Measurements from ENCODE around the gene IRF4.
"Not testable (repeated sequence)": the region's sequence is repeated elsewhere in the genome, so short reads cannot be mapped to it uniquely, and the experiment has no call there.

Gene IRF4

GRCh38 chr6:366389-367297 is 24.9 kb upstream of the IRF4 start:
- no peak for DNase-seq

- no peak for DNase-seq
These were observed 24.2 kb upstream of the IRF4 start for GRCh38 chr6:367298-367794.

- no peak for DNase-seq
These were observed 23.5 kb upstream of the IRF4 start for GRCh38 chr6:367891-368630.

- no peak for DNase-seq
These were observed 21.8 kb upstream of the IRF4 start for GRCh38 chr6:369559-370431.

- no peak for DNase-seq
These were observed 21.0 kb upstream of the IRF4 start for GRCh38 chr6:370555-370954.

DNA sequence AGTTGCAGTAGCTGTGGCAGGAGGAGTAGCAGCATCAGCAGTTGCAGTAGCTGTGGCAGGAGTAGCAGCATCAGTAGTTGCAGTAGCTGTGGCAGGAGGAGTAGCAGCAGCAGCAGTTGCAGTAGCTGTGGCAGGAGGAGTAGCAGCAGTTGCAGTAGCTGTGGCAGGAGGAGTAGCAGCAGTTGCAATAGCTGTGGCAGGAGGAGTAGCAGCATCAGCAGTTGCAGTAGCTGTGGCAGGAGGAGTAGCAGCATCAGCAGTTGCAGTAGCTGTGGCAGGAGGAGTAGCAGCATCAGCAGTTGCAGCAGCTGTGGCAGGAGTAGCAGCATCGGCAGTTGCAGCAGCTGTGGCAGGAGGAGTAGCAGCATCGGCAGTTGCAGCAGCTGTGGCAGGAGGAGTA is 19.7 kb upstream of the IRF4 start:
- DNase-seq, result not testable (repeated sequence)

DNA sequence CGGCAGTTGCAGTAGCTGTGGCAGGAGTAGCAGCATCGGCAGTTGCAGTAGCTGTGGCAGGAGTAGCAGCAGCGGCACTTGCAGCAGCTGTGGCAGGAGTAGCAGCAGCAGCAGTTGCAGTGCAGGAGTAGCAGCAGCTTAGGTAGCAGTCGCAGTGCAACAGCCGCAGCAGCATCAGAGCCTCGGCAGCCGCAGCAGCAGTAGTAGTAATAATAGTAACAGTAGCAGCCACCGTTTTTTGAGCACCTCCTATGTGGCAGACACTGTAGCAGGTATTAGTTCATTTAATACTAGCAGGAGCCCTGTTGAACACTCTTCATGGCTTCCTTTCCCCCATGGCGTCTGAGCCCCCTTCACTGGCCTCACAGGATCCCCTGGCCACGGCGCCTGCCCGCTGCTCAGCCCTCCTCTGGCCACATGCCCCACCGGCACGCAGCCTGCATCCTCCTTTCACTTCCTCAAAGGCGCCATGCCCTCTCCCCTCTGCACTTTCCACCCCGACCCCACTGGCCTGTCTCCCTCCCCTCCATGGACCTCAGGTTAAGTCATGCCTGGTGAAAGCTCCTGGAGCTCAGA is 19.1 kb upstream of the IRF4 start:
- no peak for DNase-seq

DNA sequence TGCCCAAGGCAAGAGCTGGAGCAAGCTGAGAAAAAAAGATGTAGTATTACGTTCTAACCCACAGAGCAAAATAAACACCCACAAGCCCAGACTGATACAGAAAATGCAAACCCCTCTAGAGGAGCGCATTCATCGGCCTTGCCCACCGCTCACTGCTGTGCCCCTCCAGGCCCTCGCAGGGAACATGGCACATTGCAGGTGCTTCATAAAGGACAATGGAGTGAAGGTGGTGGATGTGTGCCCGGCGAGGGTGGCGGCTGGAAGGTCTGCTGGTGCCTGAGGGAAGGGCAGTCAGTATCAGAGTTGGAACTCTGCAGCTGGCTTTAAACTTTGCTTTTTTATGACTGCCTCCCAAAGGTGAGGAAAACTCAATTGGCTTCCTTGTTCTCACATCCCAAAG is 18.5 kb upstream of the IRF4 start:
- DNase-seq, result no peak

- no peak for DNase-seq
These were observed 17.5 kb upstream of the IRF4 start for GRCh38 chr6:373773-374724.

- DNase-seq, result no peak
These were observed 16.6 kb upstream of the IRF4 start for GRCh38 chr6:374956-375355.

DNA sequence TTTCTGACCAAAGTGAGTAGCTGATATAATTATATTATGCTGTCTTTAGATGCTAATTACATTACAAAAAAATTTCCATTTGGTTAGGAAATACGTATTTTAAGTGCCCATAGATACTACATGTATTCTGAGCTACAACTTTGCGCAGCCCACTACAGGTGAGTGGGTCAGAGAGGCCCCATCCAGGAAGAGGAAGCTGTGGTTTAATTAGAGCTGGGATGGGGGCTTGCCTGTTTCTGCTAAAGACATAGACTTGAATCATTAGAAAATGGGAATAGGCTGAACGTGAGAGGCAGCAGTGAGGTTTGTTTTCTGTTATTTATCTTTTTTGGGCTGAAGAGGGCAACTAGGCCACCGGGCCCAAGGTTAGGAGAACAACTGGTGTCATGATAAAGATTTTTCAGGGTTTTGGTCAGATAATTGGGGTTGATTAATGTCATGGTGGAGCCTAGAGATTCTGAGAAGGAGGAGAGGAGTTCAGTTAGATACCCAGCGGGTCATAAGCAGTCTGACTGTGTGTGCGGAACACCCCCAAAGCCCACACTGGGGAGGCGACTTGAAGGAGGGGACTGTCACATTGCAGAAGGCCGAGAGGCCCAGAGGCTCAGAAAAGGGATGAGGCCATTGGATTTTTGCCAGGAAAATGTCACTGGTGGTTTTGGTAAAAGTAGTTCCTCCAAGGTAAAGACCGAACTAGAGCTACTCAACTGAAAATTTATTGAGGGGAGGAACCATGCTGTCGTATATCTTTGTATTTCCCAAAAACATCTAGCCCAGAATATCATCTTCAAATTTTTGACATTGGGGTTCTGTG is 14.5 kb upstream of the IRF4 start:
- DNase-seq, result no peak

GRCh38 chr6:377641-378020 is 13.9 kb upstream of the IRF4 start:
- not testable (repeated sequence) for DNase-seq

GRCh38 chr6:378090-378957 is 13.2 kb upstream of the IRF4 start:
- no peak for DNase-seq

DNA sequence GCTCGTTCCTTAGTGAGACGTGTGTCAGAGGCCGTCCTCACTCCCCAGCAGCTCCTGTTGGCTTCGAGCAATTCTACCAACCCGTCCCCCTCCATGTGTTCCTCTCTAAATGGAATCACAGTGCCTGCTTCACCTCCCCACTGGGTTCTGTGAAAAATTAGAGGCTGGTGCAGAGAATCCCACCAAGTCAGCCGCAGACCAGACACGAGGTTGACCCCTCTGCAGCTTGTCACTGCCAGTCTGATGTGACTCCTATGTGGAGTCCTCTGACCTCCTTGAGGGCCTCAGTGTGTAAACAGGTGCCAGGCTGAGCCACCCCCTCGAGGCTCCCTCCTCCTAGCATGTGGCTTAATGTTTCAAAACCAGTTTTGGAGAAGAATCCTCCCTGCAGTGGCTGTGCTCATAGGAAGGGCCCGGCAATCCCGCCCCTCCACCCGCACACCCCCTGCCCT is 12.6 kb upstream of the IRF4 start:
- no peak for DNase-seq

- DNase-seq, result no peak
These were observed 12.0 kb upstream of the IRF4 start for GRCh38 chr6:379410-380181.

DNA sequence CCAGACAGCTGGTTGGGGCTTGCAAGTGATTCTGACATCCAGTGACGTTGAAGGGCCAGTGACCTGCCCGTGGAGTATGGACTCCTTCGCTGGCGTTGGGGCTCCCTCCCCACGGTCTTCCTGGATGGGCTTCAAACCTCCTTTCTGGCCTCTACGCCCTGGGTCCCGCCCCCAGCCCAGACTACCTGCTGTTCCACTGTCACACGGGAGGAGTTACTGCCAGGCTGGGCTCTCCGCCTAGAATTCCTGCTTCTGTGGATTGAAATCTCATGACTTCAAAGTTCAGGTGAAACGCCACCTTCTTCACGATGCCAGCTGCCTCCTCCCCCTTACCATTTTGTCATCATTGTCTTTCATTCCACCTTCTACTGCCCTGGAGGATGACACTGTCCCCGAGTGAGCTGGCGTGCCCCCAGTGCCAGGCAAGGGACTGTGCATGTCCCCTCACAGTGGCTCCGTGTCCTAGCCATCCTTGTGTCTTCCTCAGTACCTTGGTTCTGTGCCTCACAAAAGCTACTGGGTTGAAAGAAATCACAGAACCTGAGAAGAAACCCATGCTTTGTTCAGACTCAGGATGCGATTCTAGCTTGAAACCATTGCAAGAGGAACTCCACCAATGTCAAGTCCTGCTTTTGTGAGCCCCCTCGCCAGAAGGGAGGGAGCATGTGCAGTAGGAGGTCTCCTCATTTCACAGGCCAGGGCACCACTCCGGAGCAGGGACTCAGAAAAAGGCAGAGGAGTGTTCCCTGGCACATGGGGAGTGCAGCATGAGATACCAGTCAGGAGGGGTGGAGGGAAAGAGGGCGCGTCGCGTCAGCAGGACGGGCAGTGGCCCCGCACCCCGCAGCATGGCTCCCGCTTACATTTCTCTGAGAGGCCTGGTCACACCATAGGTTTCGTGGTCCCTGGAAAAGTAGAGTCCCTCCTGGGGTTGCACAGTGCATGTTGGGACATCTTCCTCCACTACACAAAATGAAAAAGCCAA is 11.0 kb upstream of the IRF4 start:
- DNase-seq, result no peak

- no peak for DNase-seq
These were observed 9.7 kb upstream of the IRF4 start for GRCh38 chr6:381742-382461.
